ENCODE results near the gene ADAMTS2. TPM values are rescaled to one million over a fixed set of nuclear protein-coding genes. Genes with fewer than 3 reads are reported as not detected.
A peak's percentile ranks its signal among the peaks of the same experiment; 100 is the strongest.

ADAMTS2 gene
- total RNA-seq, 1 donor from 2014 or later: 93.2 TPM

GRCh38 chr5:179188636-179189035 is 156.6 kb downstream of the ADAMTS2 start:
- H3K4me1 Mint-ChIP-seq (ENCODE audit: low read depth): no peaks in the 10 kb centered on the region
- no peaks in the 10 kb centered on the region for H3K36me3 Mint-ChIP-seq (ENCODE audit: low read depth)
- no peak overlapping the region for H3K27ac Mint-ChIP-seq (ENCODE audit: unreplicated experiment)
- no peak for TF ChIP-seq CTCF (IDR thresholded peaks at IDR 0.05)
- no peaks in the 10 kb centered on the region for H3K27me3 Mint-ChIP-seq (ENCODE audit: low read depth)
- no peaks in the 10 kb centered on the region for H3K9me3 Mint-ChIP-seq (ENCODE audit: low read depth)
- H3K4me3 Mint-ChIP-seq (ENCODE audit: unreplicated experiment): no peak overlapping the region
- peak; percentile 52 for DNase-seq (ENCODE audit: low spot score)

- H3K4me3 Mint-ChIP-seq (ENCODE audit: unreplicated experiment): no peak overlapping the region
- peak; percentile 58 for DNase-seq (ENCODE audit: low spot score)
- no peak overlapping the region for H3K27ac Mint-ChIP-seq (ENCODE audit: unreplicated experiment)
- no peaks in the 10 kb centered on the region for H3K36me3 Mint-ChIP-seq (ENCODE audit: low read depth)
- no peaks in the 10 kb centered on the region for H3K4me1 Mint-ChIP-seq (ENCODE audit: low read depth)
- no peaks in the 10 kb centered on the region for H3K27me3 Mint-ChIP-seq (ENCODE audit: low read depth)
- no peak for TF ChIP-seq CTCF (IDR thresholded peaks at IDR 0.05)
- H3K9me3 Mint-ChIP-seq (ENCODE audit: low read depth): no peaks in the 10 kb centered on the region
Observed at GRCh38 chr5:179187681-179188575, 157.3 kb downstream of the ADAMTS2 start.

- H3K4me1 Mint-ChIP-seq (ENCODE audit: low read depth): no peaks in the 10 kb centered on the region
- H3K27ac Mint-ChIP-seq (ENCODE audit: unreplicated experiment): no peak overlapping the region
- H3K27me3 Mint-ChIP-seq (ENCODE audit: low read depth): no peaks in the 10 kb centered on the region
- H3K36me3 Mint-ChIP-seq (ENCODE audit: low read depth): no peaks in the 10 kb centered on the region
- TF ChIP-seq CTCF (IDR thresholded peaks at IDR 0.05): peak; percentile 20
- H3K9me3 Mint-ChIP-seq (ENCODE audit: low read depth): no peaks in the 10 kb centered on the region
- peak; percentile 75 for DNase-seq (ENCODE audit: low spot score)
- H3K4me3 Mint-ChIP-seq (ENCODE audit: unreplicated experiment): no peak overlapping the region
Observed at GRCh38 chr5:179187229-179187678, 158.0 kb downstream of the ADAMTS2 start.

- H3K4me3 Mint-ChIP-seq (ENCODE audit: unreplicated experiment): no peak overlapping the region
- no peaks in the 10 kb centered on the region for H3K36me3 Mint-ChIP-seq (ENCODE audit: low read depth)
- H3K27me3 Mint-ChIP-seq (ENCODE audit: low read depth): no peaks in the 10 kb centered on the region
- H3K27ac Mint-ChIP-seq (ENCODE audit: unreplicated experiment): no peak overlapping the region
- peak; percentile 49 for DNase-seq (ENCODE audit: low spot score)
- H3K4me1 Mint-ChIP-seq (ENCODE audit: low read depth): no peaks in the 10 kb centered on the region
- H3K9me3 Mint-ChIP-seq (ENCODE audit: low read depth): no peaks in the 10 kb centered on the region
- TF ChIP-seq CTCF (IDR thresholded peaks at IDR 0.05): no peak
Observed at GRCh38 chr5:179186801-179187200, 158.5 kb downstream of the ADAMTS2 start.

GRCh38 chr5:179185941-179186411 is 159.3 kb downstream of the ADAMTS2 start:
- no peaks in the 10 kb centered on the region for H3K27me3 Mint-ChIP-seq (ENCODE audit: low read depth)
- no peak overlapping the region for H3K27ac Mint-ChIP-seq (ENCODE audit: unreplicated experiment)
- peak; percentile 75 for DNase-seq (ENCODE audit: low spot score)
- no peak overlapping the region for H3K4me3 Mint-ChIP-seq (ENCODE audit: unreplicated experiment)
- no peaks in the 10 kb centered on the region for H3K4me1 Mint-ChIP-seq (ENCODE audit: low read depth)
- no peak for TF ChIP-seq CTCF (IDR thresholded peaks at IDR 0.05)
- H3K36me3 Mint-ChIP-seq (ENCODE audit: low read depth): no peaks in the 10 kb centered on the region
- H3K9me3 Mint-ChIP-seq (ENCODE audit: low read depth): no peaks in the 10 kb centered on the region
